Measurements from ENCODE around the gene IFI44. TPM values are rescaled to one million over a fixed set of nuclear protein-coding genes. Genes with fewer than 3 reads are reported as not detected.
A peak's percentile ranks its signal among the peaks of the same experiment; 100 is the strongest.

The IFI44 gene
- total RNA-seq, 1 donor from 2014 or later, result 7.4 TPM

- DNase-seq (ENCODE audit: low spot score), result no peak
- Mint-ChIP-seq H3K27me3 (ENCODE audit: low read depth) (no peaks in the 10 kb centered on the region), H3K4me1 (ENCODE audit: low read depth) (no peaks in the 10 kb centered on the region), H3K9me3 (ENCODE audit: low read depth) (no peaks in the 10 kb centered on the region), H3K36me3 (ENCODE audit: low read depth) (no peaks in the 10 kb centered on the region), H3K4me3 (ENCODE audit: unreplicated experiment) (no peak overlapping the region), H3K27ac (ENCODE audit: unreplicated experiment) (no peak overlapping the region)
- TF ChIP-seq CTCF (IDR thresholded peaks at IDR 0.05), result no peak
Measured at GRCh38 chr1:78672428-78672827, 22.8 kb downstream of the IFI44 start.

- no peak overlapping the region for H3K27ac Mint-ChIP-seq (ENCODE audit: unreplicated experiment)
- no peak for TF ChIP-seq CTCF (IDR thresholded peaks at IDR 0.05)
- DNase-seq (ENCODE audit: low spot score), result no peak
- H3K36me3 Mint-ChIP-seq (ENCODE audit: low read depth), result no peaks in the 10 kb centered on the region
- H3K4me1 Mint-ChIP-seq (ENCODE audit: low read depth), result no peaks in the 10 kb centered on the region
- no peaks in the 10 kb centered on the region for H3K27me3 Mint-ChIP-seq (ENCODE audit: low read depth)
- H3K9me3 Mint-ChIP-seq (ENCODE audit: low read depth), result no peaks in the 10 kb centered on the region
- H3K4me3 Mint-ChIP-seq (ENCODE audit: unreplicated experiment), result no peak overlapping the region
Measured at GRCh38 chr1:78673120-78673519, 23.5 kb downstream of the IFI44 start.

- peak; percentile 95 for TF ChIP-seq CTCF (IDR thresholded peaks at IDR 0.05)
- no peaks in the 10 kb centered on the region for H3K27me3 Mint-ChIP-seq (ENCODE audit: low read depth)
- no peaks in the 10 kb centered on the region for H3K36me3 Mint-ChIP-seq (ENCODE audit: low read depth)
- H3K9me3 Mint-ChIP-seq (ENCODE audit: low read depth), result no peaks in the 10 kb centered on the region
- no peak overlapping the region for H3K27ac Mint-ChIP-seq (ENCODE audit: unreplicated experiment)
- no peak for DNase-seq (ENCODE audit: low spot score)
- no peaks in the 10 kb centered on the region for H3K4me1 Mint-ChIP-seq (ENCODE audit: low read depth)
- no peak overlapping the region for H3K4me3 Mint-ChIP-seq (ENCODE audit: unreplicated experiment)
Measured at GRCh38 chr1:78676347-78676982, 26.8 kb downstream of the IFI44 start.

- H3K27me3 Mint-ChIP-seq (ENCODE audit: low read depth), result no peaks in the 10 kb centered on the region
- TF ChIP-seq CTCF (IDR thresholded peaks at IDR 0.05), result no peak
- H3K27ac Mint-ChIP-seq (ENCODE audit: unreplicated experiment), result no peak overlapping the region
- no peak for DNase-seq (ENCODE audit: low spot score)
- H3K9me3 Mint-ChIP-seq (ENCODE audit: low read depth), result no peaks in the 10 kb centered on the region
- no peak overlapping the region for H3K4me3 Mint-ChIP-seq (ENCODE audit: unreplicated experiment)
- H3K36me3 Mint-ChIP-seq (ENCODE audit: low read depth), result no peaks in the 10 kb centered on the region
- no peaks in the 10 kb centered on the region for H3K4me1 Mint-ChIP-seq (ENCODE audit: low read depth)
Measured at GRCh38 chr1:78676993-78677392, 27.4 kb downstream of the IFI44 start.

- Mint-ChIP-seq H3K27ac (ENCODE audit: unreplicated experiment) (no peak overlapping the region), H3K27me3 (ENCODE audit: low read depth) (no peaks in the 10 kb centered on the region), H3K4me3 (ENCODE audit: unreplicated experiment) (no peak overlapping the region), H3K4me1 (ENCODE audit: low read depth) (no peaks in the 10 kb centered on the region), H3K36me3 (ENCODE audit: low read depth) (no peaks in the 10 kb centered on the region), H3K9me3 (ENCODE audit: low read depth) (no peaks in the 10 kb centered on the region)
- no peak for DNase-seq (ENCODE audit: low spot score)
- no peak for TF ChIP-seq CTCF (IDR thresholded peaks at IDR 0.05)
Measured at GRCh38 chr1:78677788-78678187, 28.2 kb downstream of the IFI44 start.
